GM12892 (cell line): Measurements from ENCODE around the gene TNFRSF8.

ENCODE experiments used
- POLR2A ChIP-seq: IDR thresholded peaks from 2 replicates; pipeline ENCODE4 v1.6.1; 2011; ENCODE audit warnings: low read depth, low read length, control low read depth
- POLR2AphosphoS5 ChIP-seq: IDR thresholded peaks from 2 replicates; pipeline ENCODE4 v1.6.1; 2011; ENCODE audit warnings: low read depth, low read length, control low read depth
- TAF1 ChIP-seq: IDR thresholded peaks from 2 replicates; pipeline ENCODE4 v1.6.1; 2011; ENCODE audit warnings: low read depth, mild to moderate bottlenecking, control low read depth, low read length, borderline replicate concordance

DNA sequence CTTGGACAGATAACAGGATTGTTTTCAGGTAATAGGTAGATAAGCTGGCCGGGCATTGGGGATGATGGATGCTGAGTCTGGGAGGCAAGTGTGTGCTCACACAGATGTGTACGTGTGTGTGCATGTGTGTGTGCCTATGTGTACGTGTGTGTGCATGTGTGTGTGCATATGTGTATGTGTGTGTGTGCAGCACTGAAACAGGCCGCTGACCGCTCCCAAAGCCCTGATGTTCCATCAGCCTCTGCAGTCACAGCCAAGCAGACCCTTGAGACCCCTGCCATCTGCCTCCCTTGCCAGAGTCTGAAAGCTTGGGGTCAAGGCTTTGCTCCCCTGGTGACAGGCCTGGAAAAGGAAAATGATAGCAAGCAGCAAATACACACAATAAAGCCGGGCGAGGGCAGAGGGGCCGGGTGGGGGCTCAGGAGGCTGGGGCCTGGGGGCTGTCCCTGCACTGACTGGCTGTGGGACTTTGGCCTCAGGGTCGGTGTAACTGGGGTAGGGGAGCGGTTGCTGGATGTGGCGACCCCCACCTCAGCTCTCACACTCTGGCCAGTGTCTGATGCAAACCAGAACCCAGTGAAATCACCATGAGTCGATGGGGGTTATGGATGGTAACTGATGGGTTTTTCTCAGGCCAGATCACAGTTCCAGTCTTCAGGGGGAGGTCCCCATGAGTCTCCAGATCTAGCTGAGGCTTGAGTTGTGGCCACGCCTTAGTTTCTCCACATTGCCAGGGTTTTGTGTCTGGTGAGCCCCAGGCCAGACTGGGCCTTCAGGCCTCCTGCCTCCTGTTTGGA, 9.2 kb upstream of the TNFRSF8 start:
- TF ChIP-seq POLR2A (no peak), POLR2AphosphoS5 (no peak), TAF1 (0 out of 2 replicates have a peak, but pooled peaks have one; percentile 5)
